Left lung (tissue), 10 donors: ENCODE data around the gene OR2AK2. TPM values are rescaled to one million over a fixed set of nuclear protein-coding genes. Genes with fewer than 3 reads are reported as not detected.

Experiments
- ATAC-seq: fragments of 200-7000 bp; cut with Tn5 transposase; one replicate; pipeline ENCODE4 v1.9.1; 2020; ENCODE audit warnings: moderate library complexity
- DNase-seq, 4 donors: peaks; one replicate each; pipeline ENCODE4 v3.0.0-alpha.2; 2013 to 2020
- H3K27ac ChIP-seq, 2 donors: fragments of 200-600 bp; sonication (generic) in 1 of 2; one replicate each; pipeline versions ENCODE4 v1.5.0 to v1.8.0; 2020 to 2021
- H3K27me3 ChIP-seq, 2 donors: fragments of 200-600 bp; sonication (generic) in 1 of 2; one replicate each; pipeline versions ENCODE4 v1.5.0 to v1.8.0; 2020 to 2021
- H3K36me3 ChIP-seq, 2 donors: fragments of 200-600 bp; sonication (generic) in 1 of 2; one replicate each; pipeline versions ENCODE4 v1.5.0 to v1.8.0; 2020 to 2021
- H3K4me1 ChIP-seq, 2 donors: fragments of 200-600 bp; one replicate each; pipeline ENCODE4 v1.8.0; 2021
- H3K4me3 ChIP-seq, 2 donors: fragments of 200-600 bp; sonication (generic) in 1 of 2; one replicate each; pipeline versions ENCODE4 v1.5.0 to v1.8.0; 2020 to 2021; ENCODE audit warnings: mild to moderate bottlenecking in 1 of 2
- H3K9me3 ChIP-seq, 2 donors: fragments of 200-600 bp; sonication (generic) in 1 of 2; one replicate each; pipeline versions ENCODE4 v1.5.0 to v1.8.0; 2020 to 2021
- CTCF ChIP-seq, 2 donors: fragments of 200-600 bp; sonication (generic) in 1 of 2; IDR thresholded peaks; one replicate each; pipeline versions ENCODE4 v1.5.0 to v1.8.0; 2021; ENCODE audit warnings: antibody characterized with exemption in 2 of 2
- intact Hi-C, 2 donors: fragments of 100-400 bp; cut with DNase I; formaldehyde crosslinking; loops; one replicate each; pipeline versions ENCODE4 v1.11.2 to v1.14.2; 2022
- polyA plus RNA-seq, 6 donors: library from polyadenylated mRNA; unstranded; fragments of 120-200 nt; gene quantifications; one replicate each; pipeline ENCODE4 v1.2.1, GENCODE V29; 2013; ENCODE audit not compliant: insufficient read length in 6 of 6
- total RNA-seq, 2 donors: library from RNA; stranded (reverse); fragmentation: NEBNext Ultra II Directional; extraction: Animal tissue kit (Norgen Biotek cat#: 25700); gene quantifications; one replicate each; pipeline ENCODE4 v1.2.1, GENCODE V29; 2021
- donor health status: DM: no; HTN: yes; CAD: no.
- donor health status: DM: no; HTN: no; CAD: no.

OR2AK2 gene
- total and polyA plus RNA-seq, 8 donors, result not detected

GRCh38 chr1:247998811-247999210 lies 33.8 kb downstream of the OR2AK2 start:
- DNase-seq (no peak), ATAC-seq (no peak)
- Histone ChIP-seq H3K27me3 (no peaks in the 10 kb centered on the region), H3K36me3 (no peaks in the 10 kb centered on the region), H3K9me3 (no peaks in the 10 kb centered on the region), H3K4me3 (no peak overlapping the region), H3K4me1 (no peaks in the 10 kb centered on the region), H3K27ac (no peak overlapping the region)
- no peak for TF ChIP-seq CTCF (IDR thresholded peaks at IDR 0.05)
- intact Hi-C loops, result no loop called here

GRCh38 chr1:248000169-248000568 lies 35.1 kb downstream of the OR2AK2 start:
- DNase-seq (no peak), ATAC-seq (no peak)
- Histone ChIP-seq H3K9me3 (no peaks in the 10 kb centered on the region), H3K27ac (no peak overlapping the region), H3K27me3 (no peaks in the 10 kb centered on the region), H3K4me3 (no peak overlapping the region), H3K36me3 (no peaks in the 10 kb centered on the region), H3K4me1 (no peaks in the 10 kb centered on the region)
- intact Hi-C loops, result no loop called here
- TF ChIP-seq CTCF (IDR thresholded peaks at IDR 0.05), result no peak

GRCh38 chr1:248007778-248008177 lies 42.7 kb downstream of the OR2AK2 start:
- no peak for ATAC-seq
- no peak for DNase-seq
- H3K27ac ChIP-seq, result no peak overlapping the region
- TF ChIP-seq CTCF (IDR thresholded peaks at IDR 0.05), result no peak
- H3K27me3 ChIP-seq, result no peaks in the 10 kb centered on the region
- intact Hi-C loops, result no loop called here
- H3K36me3 ChIP-seq, result no peaks in the 10 kb centered on the region
- no peaks in the 10 kb centered on the region for H3K4me1 ChIP-seq
- H3K9me3 ChIP-seq, result peaks cover 0 to 47% of the 10 kb centered on the region in 2 donors
- no peak overlapping the region for H3K4me3 ChIP-seq

GRCh38 chr1:248009681-248010080 lies 44.6 kb downstream of the OR2AK2 start:
- Histone ChIP-seq H3K36me3 (no peaks in the 10 kb centered on the region), H3K27me3 (no peaks in the 10 kb centered on the region), H3K4me3 (no peak overlapping the region), H3K27ac (no peak overlapping the region), H3K9me3 (peaks cover 0 to 47% of the 10 kb centered on the region in 2 donors), H3K4me1 (no peaks in the 10 kb centered on the region)
- ATAC-seq (no peak), DNase-seq (no peak)
- TF ChIP-seq CTCF (IDR thresholded peaks at IDR 0.05), result no peak
- intact Hi-C loops, result no loop called here

GRCh38 chr1:248013229-248013710 lies 48.2 kb downstream of the OR2AK2 start, which contains the start of gene OR2L5:
OR2L5 (plus strand) TSS chr1:248013660; CDS start chr1:248021948, 8,288 bp downstream.
- TF ChIP-seq CTCF (IDR thresholded peaks at IDR 0.05), result no peak
- DNase-seq, result no peak
- Histone ChIP-seq H3K27ac (no peak within 1 kb of the TSS), H3K9me3 (peaks cover 0 to 38% of the 10 kb centered on the region in 2 donors), H3K4me1 (no peaks in the 10 kb centered on the region), H3K4me3 (no peak within 1 kb of the TSS), H3K36me3 (no peaks in the 10 kb centered on the region), H3K27me3 (no peaks in the 10 kb centered on the region)
- intact Hi-C loops, result no loop called here
- no peak for ATAC-seq
